K562 (cell line): Measurements from ENCODE around the gene SMU1. TPM values are rescaled to one million over a fixed set of nuclear protein-coding genes. Genes with fewer than 3 reads are reported as not detected.

Experiments used
- BMI1 ChIP-seq: fragments of 150-350 bp; IDR thresholded peaks from 2 replicates; pipeline ENCODE4 v1.6.1; 2014; ENCODE audit warnings: low read length
- CBX1 ChIP-seq: sonication (generic); IDR thresholded peaks from 2 replicates; pipeline ENCODE4 v1.6.1; 2016; ENCODE audit warnings: antibody characterized with exemption, low read depth, mild to moderate bottlenecking
- CSDE1 ChIP-seq, 2 experiments: fragments of 450-650 bp; IDR thresholded peaks; 2 replicates each; pipeline ENCODE4 v1.6.1; 2016; ENCODE audit warnings: mild to moderate bottlenecking in 1 of 2
- CXXC5 ChIP-seq: fragments of 250-450 bp; sonication (Bioruptor Pico); IDR thresholded peaks from 2 replicates; pipeline ENCODE4 v1.8.0; 2022; ENCODE audit warnings: inconsistent platforms, mild to moderate bottlenecking, moderate library complexity
- DACH1 ChIP-seq: fragments of 450-650 bp; IDR thresholded peaks from 2 replicates; pipeline ENCODE4 v1.6.1; 2018; ENCODE audit not compliant: partially characterized antibody
- E2F6 ChIP-seq, 2 experiments: IDR thresholded peaks; 2 replicates each; pipeline ENCODE4 v1.6.1; 2011; ENCODE audit warnings: borderline replicate concordance in 1 of 2, control low read depth in 1 of 2, low read depth in 1 of 2, low read length in 1 of 2, mild to moderate bottlenecking in 1 of 2, mixed read lengths in 1 of 2, moderate library complexity in 1 of 2; ENCODE audit not compliant: insufficient read depth in 1 of 2, insufficient read length in 1 of 2, poor library complexity in 1 of 2, severe bottlenecking in 1 of 2; ENCODE audit errors: extremely low read depth in 1 of 2
- ELF4 ChIP-seq: fragments of 450-650 bp; formaldehyde crosslinking; IDR thresholded peaks from 2 replicates; pipeline ENCODE4 v1.4.0; 2022; ENCODE audit warnings: missing genetic modification characterization
- ETV1 ChIP-seq: fragments of 450-650 bp; conservative IDR thresholded peaks from 2 replicates; pipeline ENCODE4 v1.6.1; 2016; ENCODE audit warnings: missing genetic modification characterization, control low read depth, low read depth, missing compliant biosample characterization
- ETV5 ChIP-seq: sonication (generic); formaldehyde crosslinking; IDR thresholded peaks from 2 replicates; pipeline ENCODE4 v1.4.0; 2020; ENCODE audit warnings: low read depth, mild to moderate bottlenecking, missing genetic modification reagents
- FOXK1 ChIP-seq: sonication (generic); formaldehyde crosslinking; IDR thresholded peaks from 2 replicates; pipeline ENCODE4 v1.8.0; 2022; ENCODE audit warnings: missing genetic modification reagents, mild to moderate bottlenecking, borderline replicate concordance
- GABPB1 ChIP-seq: sonication (generic); formaldehyde crosslinking; IDR thresholded peaks from 2 replicates; pipeline ENCODE4 v1.8.0; 2022; ENCODE audit warnings: mild to moderate bottlenecking, missing genetic modification reagents
- GTF2A2 ChIP-seq: IDR thresholded peaks from 2 replicates; pipeline ENCODE4 v1.6.1; 2016; ENCODE audit warnings: mild to moderate bottlenecking, missing genetic modification characterization, missing compliant biosample characterization
- HNRNPK ChIP-seq: fragments of 200-400 bp; formaldehyde crosslinking; IDR thresholded peaks from one replicate; pipeline ENCODE4 v1.6.1; 2018; ENCODE audit warnings: mild to moderate bottlenecking, low read depth, low read length; ENCODE audit not compliant: poor library complexity, severe bottlenecking
- KAT7 ChIP-seq: sonication (generic); formaldehyde crosslinking; IDR thresholded peaks from 2 replicates; pipeline ENCODE4 v1.8.0; 2022; ENCODE audit warnings: missing genetic modification reagents, mild to moderate bottlenecking, borderline replicate concordance
- KLF6 ChIP-seq: fragments of 250-450 bp; sonication (Bioruptor Pico); IDR thresholded peaks from 2 replicates; pipeline ENCODE4 v1.4.0; 2020; ENCODE audit warnings: mild to moderate bottlenecking, moderate library complexity, borderline replicate concordance
- LCOR ChIP-seq: sonication (generic); formaldehyde crosslinking; IDR thresholded peaks from 2 replicates; pipeline ENCODE4 v1.8.0; 2022; ENCODE audit warnings: mild to moderate bottlenecking, missing genetic modification reagents
- MNT ChIP-seq, 2 experiments: fragments of 450-650 bp; conservative IDR thresholded peaks; 2 replicates each; pipeline ENCODE4 v1.6.1; 2017; ENCODE audit warnings: mild to moderate bottlenecking in 2 of 2, moderate library complexity in 2 of 2
- NCOR1 ChIP-seq: fragments of 450-650 bp; IDR thresholded peaks from 2 replicates; pipeline ENCODE4 v1.6.1; 2016; ENCODE audit warnings: mild to moderate bottlenecking, moderate library complexity
- NFIC ChIP-seq: fragments of 450-650 bp; IDR thresholded peaks from 2 replicates; pipeline ENCODE4 v1.6.1; 2017; ENCODE audit warnings: mild to moderate bottlenecking, inconsistent platforms
- PHF20 ChIP-seq: fragments of 450-650 bp; IDR thresholded peaks from 2 replicates; pipeline ENCODE4 v1.6.1; 2018; ENCODE audit not compliant: partially characterized antibody
- POLR2G ChIP-seq: fragments of 200-400 bp; formaldehyde crosslinking; IDR thresholded peaks from 2 replicates; pipeline ENCODE4 v1.6.1; 2017; ENCODE audit warnings: low read depth, mild to moderate bottlenecking, antibody characterized with exemption, low read length, moderate library complexity
- RBFOX2 ChIP-seq: fragments of 200-400 bp; formaldehyde crosslinking; IDR thresholded peaks from 2 replicates; pipeline ENCODE4 v1.6.1; 2017; ENCODE audit warnings: low read depth, mild to moderate bottlenecking, low read length, moderate library complexity
- TEAD2 ChIP-seq: fragments of 450-650 bp; IDR thresholded peaks from 2 replicates; pipeline ENCODE4 v1.6.1; 2016; ENCODE audit warnings: missing genetic modification characterization, control low read depth, missing compliant biosample characterization
- VEZF1 ChIP-seq: fragments of 200-800 bp; sonication (Bioruptor generic); IDR thresholded peaks from 2 replicates; pipeline ENCODE4 v1.6.1; 2017; ENCODE audit warnings: missing genetic modification characterization, missing compliant biosample characterization
- ZNF263 ChIP-seq: sonication (generic); formaldehyde crosslinking; IDR thresholded peaks from 2 replicates; pipeline ENCODE4 v1.8.0; 2022; ENCODE audit warnings: mild to moderate bottlenecking, missing genetic modification reagents, borderline replicate concordance
- polyA plus RNA-seq, 8 experiments: library from polyadenylated mRNA; depleted of rRNA in 4 of 8; stranded (reverse) in 5 of 8; unstranded in 3 of 8; fragments of >200 nt; fragmentation: Nextera tagmentation in 2 of 8; fragmentation: Illumina TruSeq in 1 of 8; extraction: Ambion mirVana in 2 of 8; extraction: Trizol in 1 of 8; gene quantifications; 2 replicates each; pipeline versions ENCODE4 v1.2.1 to v1.2.3, GENCODE V29; 2011 to 2014; ENCODE audit warnings: inconsistent platforms in 1 of 8, missing spikeins in 1 of 8
- total RNA-seq, 7 experiments: library from RNA; depleted of rRNA in 6 of 7; stranded (reverse); fragments of >200 nt in 6 of 7; fragmentation: Illumina TruSeq in 2 of 7; extraction: Trizol in 2 of 7; gene quantifications; 2 replicates each; pipeline versions ENCODE4 v1.2.1 to v1.2.3, GENCODE V29; 2011 to 2021; ENCODE audit warnings: low replicate concordance in 1 of 7

Gene SMU1
- total and polyA plus RNA-seq, 9 of the 15 experiments (the other 6 are each of a cell fraction or from before 2014, with no cell fraction given) = 13.2 to 33.4 (median 20.7) TPM

DNA sequence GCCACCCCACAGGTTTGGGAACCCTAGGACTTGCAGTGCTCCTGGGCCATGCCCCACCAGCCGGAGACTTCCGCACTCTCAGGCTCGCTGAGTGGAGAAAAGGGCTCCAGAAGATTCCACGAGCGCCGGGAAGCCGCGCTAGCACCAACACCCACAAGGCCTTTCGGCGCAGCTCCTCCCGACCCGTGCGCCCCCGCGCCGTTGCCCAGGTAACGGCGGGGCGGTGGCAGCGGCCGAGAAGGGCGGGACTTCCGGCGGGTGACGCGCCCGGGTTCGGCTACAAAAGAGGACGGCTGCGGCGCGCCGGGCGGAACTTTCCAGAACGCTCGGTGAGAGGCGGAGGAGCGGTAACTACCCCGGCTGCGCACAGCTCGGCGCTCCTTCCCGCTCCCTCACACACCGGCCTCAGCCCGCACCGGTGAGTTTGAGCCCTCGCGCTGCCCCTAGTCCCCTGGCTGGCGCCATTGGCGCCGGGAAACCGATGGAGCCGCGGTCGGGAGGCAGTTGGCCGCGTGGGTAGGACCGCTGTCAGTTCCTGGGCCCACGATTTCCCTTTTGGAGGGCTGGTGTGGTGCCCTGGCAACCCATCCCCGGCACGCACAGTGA lies 51.4 kb downstream of the SMU1 start, which contains the start of gene DNAJA1 (continued):
- peak; percentile 100 for TF ChIP-seq POLR2G
- no peak for TF ChIP-seq ELF4 (CRISPR knock-in tag)
- peak; percentile 96 for TF ChIP-seq GABPB1 (CRISPR knock-in tag)
- no peak for TF ChIP-seq NCOR1
- TF ChIP-seq RBFOX2 = peak; percentile 100
- TF ChIP-seq GTF2A2 (tag) = peak; percentile 82
- TF ChIP-seq CXXC5 (CRISPR knock-in tag) = peak; percentile 70; the same call in 1 of the 2 replicates
- peak; percentile 54 to 74; a peak in 3 of 4 replicates for TF ChIP-seq MNT (conservative IDR thresholded peaks at IDR 0.05)
- TF ChIP-seq FOXK1 (CRISPR knock-in tag) = 0 out of 2 replicates have a peak, but pooled peaks have one; percentile 17
- no peak for TF ChIP-seq DACH1
- no peak for TF ChIP-seq HNRNPK
- peak; percentile 26; the same call in 1 of the 2 replicates for TF ChIP-seq NFIC
- TF ChIP-seq LCOR (CRISPR knock-in tag) = 0 out of 2 replicates have a peak, but pooled peaks have one; percentile 1
- TF ChIP-seq PHF20 = peak; percentile 33
- TF ChIP-seq KLF6 (CRISPR knock-in tag) = no peak
- TF ChIP-seq ETV5 (CRISPR knock-in tag) = peak; percentile 71
- TF ChIP-seq E2F6 (IDR thresholded peaks at IDR 0.05; ENCODE audit: borderline replicate concordance in 1 of 2, extremely low read depth in 1 of 2, insufficient read depth in 1 of 2, insufficient read length in 1 of 2, low read depth in 1 of 2, low read length in 1 of 2, poor library complexity in 1 of 2, severe bottlenecking in 1 of 2) = peak in 1 of 2 experiments; percentile 35
- no peak for TF ChIP-seq TEAD2 (tag)
- TF ChIP-seq CBX1 = 0 out of 2 replicates have a peak, but pooled peaks have one; percentile 56
- peak; percentile 28; the same call in 1 of the 2 replicates for TF ChIP-seq ZNF263 (CRISPR knock-in tag)
- peak in 1 of 2 experiments; percentile 57; a peak in 1 of 4 replicates for TF ChIP-seq CSDE1 (IDR thresholded peaks at IDR 0.05)
- peak; percentile 36 for TF ChIP-seq VEZF1 (CRISPR knock-in tag)
- peak; percentile 63; the same call in 1 of the 2 replicates for TF ChIP-seq BMI1
- 0 out of 2 replicates have a peak, but pooled peaks have one; percentile 29 for TF ChIP-seq KAT7 (CRISPR knock-in tag)
- TF ChIP-seq ETV1 (tag) = no peak; the same call in 1 of the 2 replicates
